Measurements from ENCODE around the gene IGFBP4. TPM values are rescaled to one million over a fixed set of nuclear protein-coding genes. Genes with fewer than 3 reads are reported as not detected.

Gene IGFBP4
- total and polyA plus RNA-seq, 2 of the 13 experiments (the other 11 are each of a cell fraction or from before 2014, with no cell fraction given) = 4.1 to 49.0 TPM

DNA sequence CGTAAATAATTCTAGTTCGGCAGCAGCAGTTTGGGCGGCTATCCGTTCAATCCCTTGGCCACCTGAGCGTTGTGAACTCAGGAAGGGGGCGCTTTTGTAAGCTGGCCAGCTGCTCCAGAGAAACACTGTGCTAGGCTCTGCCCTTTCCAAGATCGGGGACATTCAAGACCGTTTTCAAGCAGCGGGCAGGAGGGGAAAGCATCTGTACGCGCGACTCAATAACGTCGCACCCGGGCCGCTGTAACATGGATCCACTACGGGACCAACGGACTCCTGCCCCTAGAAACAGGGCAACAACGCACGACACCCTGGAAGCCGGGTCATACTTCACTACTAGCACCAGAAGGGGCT, 26.0 kb upstream of the IGFBP4 start (continued):
- no peak for TF ChIP-seq ZSCAN29 (CRISPR knock-in tag; conservative IDR thresholded peaks at IDR 0.05)
- TF ChIP-seq, protein P1, sequence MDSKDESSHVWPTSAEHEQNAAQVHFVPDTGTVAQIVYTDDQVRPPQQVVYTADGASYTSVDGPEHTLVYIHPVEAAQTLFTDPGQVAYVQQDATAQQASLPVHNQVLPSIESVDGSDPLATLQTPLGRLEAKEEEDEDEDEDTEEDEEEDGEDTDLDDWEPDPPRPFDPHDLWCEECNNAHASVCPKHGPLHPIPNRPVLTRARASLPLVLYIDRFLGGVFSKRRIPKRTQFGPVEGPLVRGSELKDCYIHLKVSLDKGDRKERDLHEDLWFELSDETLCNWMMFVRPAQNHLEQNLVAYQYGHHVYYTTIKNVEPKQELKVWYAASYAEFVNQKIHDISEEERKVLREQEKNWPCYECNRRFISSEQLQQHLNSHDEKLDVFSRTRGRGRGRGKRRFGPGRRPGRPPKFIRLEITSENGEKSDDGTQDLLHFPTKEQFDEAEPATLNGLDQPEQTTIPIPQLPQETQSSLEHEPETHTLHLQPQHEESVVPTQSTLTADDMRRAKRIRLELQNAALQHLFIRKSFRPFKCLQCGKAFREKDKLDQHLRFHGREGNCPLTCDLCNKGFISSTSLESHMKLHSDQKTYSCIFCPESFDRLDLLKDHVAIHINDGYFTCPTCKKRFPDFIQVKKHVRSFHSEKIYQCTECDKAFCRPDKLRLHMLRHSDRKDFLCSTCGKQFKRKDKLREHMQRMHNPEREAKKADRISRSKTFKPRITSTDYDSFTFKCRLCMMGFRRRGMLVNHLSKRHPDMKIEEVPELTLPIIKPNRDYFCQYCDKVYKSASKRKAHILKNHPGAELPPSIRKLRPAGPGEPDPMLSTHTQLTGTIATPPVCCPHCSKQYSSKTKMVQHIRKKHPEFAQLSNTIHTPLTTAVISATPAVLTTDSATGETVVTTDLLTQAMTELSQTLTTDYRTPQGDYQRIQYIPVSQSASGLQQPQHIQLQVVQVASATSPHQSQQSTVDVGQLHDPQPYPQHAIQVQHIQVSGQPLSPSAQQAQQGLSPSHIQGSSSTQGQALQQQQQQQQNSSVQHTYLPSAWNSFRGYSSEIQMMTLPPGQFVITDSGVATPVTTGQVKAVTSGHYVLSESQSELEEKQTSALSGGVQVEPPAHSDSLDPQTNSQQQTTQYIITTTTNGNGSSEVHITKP (CRISPR knock-in tag; IDR thresholded peaks at IDR 0.05; ENCODE audit: low read depth) = 0 out of 2 replicates have a peak, but pooled peaks have one; percentile 33
- TF ChIP-seq, protein P2, sequence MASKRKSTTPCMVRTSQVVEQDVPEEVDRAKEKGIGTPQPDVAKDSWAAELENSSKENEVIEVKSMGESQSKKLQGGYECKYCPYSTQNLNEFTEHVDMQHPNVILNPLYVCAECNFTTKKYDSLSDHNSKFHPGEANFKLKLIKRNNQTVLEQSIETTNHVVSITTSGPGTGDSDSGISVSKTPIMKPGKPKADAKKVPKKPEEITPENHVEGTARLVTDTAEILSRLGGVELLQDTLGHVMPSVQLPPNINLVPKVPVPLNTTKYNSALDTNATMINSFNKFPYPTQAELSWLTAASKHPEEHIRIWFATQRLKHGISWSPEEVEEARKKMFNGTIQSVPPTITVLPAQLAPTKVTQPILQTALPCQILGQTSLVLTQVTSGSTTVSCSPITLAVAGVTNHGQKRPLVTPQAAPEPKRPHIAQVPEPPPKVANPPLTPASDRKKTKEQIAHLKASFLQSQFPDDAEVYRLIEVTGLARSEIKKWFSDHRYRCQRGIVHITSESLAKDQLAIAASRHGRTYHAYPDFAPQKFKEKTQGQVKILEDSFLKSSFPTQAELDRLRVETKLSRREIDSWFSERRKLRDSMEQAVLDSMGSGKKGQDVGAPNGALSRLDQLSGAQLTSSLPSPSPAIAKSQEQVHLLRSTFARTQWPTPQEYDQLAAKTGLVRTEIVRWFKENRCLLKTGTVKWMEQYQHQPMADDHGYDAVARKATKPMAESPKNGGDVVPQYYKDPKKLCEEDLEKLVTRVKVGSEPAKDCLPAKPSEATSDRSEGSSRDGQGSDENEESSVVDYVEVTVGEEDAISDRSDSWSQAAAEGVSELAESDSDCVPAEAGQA (IDR thresholded peaks at IDR 0.05; ENCODE audit: low read depth) = no peak
- TF ChIP-seq, protein P2 (CRISPR knock-in tag; IDR thresholded peaks at IDR 0.05; ENCODE audit: borderline replicate concordance) = 0 out of 2 replicates have a peak, but pooled peaks have one; percentile 37
- no peak for TF ChIP-seq ZKSCAN1 (IDR thresholded peaks at IDR 0.05; ENCODE audit: low read length)
- TF ChIP-seq, protein P3, sequence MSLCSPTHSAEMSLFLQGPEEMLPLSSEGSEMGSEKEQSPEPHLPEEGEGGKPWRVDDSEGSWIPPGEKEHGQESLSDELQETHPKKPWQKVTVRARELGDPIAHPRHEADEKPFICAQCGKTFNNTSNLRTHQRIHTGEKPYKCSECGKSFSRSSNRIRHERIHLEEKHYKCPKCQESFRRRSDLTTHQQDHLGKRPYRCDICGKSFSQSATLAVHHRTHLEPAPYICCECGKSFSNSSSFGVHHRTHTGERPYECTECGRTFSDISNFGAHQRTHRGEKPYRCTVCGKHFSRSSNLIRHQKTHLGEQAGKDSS (CRISPR knock-in tag; IDR thresholded peaks at IDR 0.05; ENCODE audit: borderline replicate concordance, low read depth) = no peak
- no peak for TF ChIP-seq STAT5B (CRISPR knock-in tag; IDR thresholded peaks at IDR 0.05)
- TF ChIP-seq ADNP (CRISPR knock-in tag; IDR thresholded peaks at IDR 0.05) = no peak
- no peak for TF ChIP-seq SRY (CRISPR knock-in tag; IDR thresholded peaks at IDR 0.05)
- TF ChIP-seq ZNF264 (CRISPR knock-in tag; IDR thresholded peaks at IDR 0.05) = no peak
- TF ChIP-seq RCOR2 (CRISPR knock-in tag; IDR thresholded peaks at IDR 0.05) = no peak
- no peak for TF ChIP-seq ZNF235 (CRISPR knock-in tag; IDR thresholded peaks at IDR 0.05; ENCODE audit: borderline replicate concordance)
- TF ChIP-seq NFIB (CRISPR knock-in tag; IDR thresholded peaks at IDR 0.05; ENCODE audit: borderline replicate concordance) = no peak
- no peak for TF ChIP-seq NCOR1 (IDR thresholded peaks at IDR 0.05; ENCODE audit: borderline replicate concordance, low read length)
- TF ChIP-seq CREM (IDR thresholded peaks at IDR 0.05) = no peak
- no peak for TF ChIP-seq CREM (CRISPR knock-in tag; IDR thresholded peaks at IDR 0.05)
- TF ChIP-seq LCORL (IDR thresholded peaks at IDR 0.05) = no peak
- TF ChIP-seq LCORL (CRISPR knock-in tag; IDR thresholded peaks at IDR 0.05) = peak; percentile 40; the same call in 1 of the 2 replicates
- TF ChIP-seq FIP1L1 (IDR thresholded peaks at IDR 0.05; ENCODE audit: borderline replicate concordance, insufficient read depth, low read depth, low read length) = no peak
- TF ChIP-seq ZFP90 (CRISPR knock-in tag; IDR thresholded peaks at IDR 0.05; ENCODE audit: borderline replicate concordance) = no peak
- TF ChIP-seq MIER3 (CRISPR knock-in tag; IDR thresholded peaks at IDR 0.05; ENCODE audit: borderline replicate concordance) = no peak

Measured in HepG2 (cell line).